Activated CD4-positive, alpha-beta T cell treated with anti-CD3 and anti-CD28 coated beads, Interleukin-2, Interleukin-6, amounts not matched to agents 100 ng/mL and 50 ng/mL, durations not matched to agents 16 hours and 8 hours (primary cell): ENCODE data around the gene SMARCA4.
"Not testable (repeated sequence)": the region's sequence is repeated elsewhere in the genome, so short reads cannot be mapped to it uniquely, and the experiment has no call there.

Source experiments
- DNase-seq: peaks from one replicate; pipeline ENCODE4 v3.0.0-alpha.2; 2020

Gene SMARCA4

DNA sequence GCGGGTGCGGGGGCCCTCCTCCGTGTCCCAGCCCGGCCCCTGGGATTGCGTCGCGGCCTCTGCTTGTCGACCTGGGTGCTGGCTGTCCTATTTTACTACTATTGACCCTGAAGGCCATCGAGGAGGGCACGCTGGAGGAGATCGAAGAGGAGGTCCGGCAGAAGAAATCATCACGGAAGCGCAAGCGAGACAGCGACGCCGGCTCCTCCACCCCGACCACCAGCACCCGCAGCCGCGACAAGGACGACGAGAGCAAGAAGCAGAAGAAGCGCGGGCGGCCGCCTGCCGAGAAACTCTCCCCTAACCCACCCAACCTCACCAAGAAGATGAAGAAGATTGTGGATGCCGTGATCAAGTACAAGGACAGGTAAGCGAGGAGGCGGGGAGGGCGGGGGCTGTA, 80.4 kb downstream of the SMARCA4 start:
- no peak for DNase-seq

DNA sequence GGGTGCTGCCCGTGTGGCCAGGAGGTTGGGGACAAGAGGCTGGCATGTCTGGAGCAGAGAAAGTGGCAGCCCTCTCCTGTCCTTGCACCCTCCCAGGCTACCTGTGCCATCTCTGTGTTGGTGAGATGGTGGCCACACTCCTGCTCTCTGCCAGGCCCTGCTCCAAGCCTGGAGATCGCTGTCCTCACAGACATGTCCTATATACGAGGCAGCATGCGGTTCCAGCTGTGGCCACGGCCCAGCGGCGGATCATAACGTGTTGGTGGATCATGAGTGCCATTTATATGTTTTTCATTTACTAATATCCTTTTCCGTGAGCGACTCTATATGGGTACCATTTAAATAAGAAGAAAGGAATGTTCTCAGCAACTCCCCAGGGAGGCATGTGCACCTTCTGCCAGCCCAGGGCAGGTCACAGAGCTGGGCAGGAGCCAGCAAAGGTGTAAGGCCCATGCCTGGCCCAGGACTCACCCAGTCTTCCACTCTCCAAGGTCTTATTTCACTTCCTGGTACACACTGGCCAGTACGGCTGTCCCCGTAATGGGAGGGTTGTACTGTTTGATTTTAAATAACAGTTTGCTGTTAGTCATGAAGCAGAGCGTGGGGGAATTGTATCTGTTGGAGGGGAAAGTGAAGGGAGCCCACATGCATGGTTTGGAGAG, 81.3 kb downstream of the SMARCA4 start:
- no peak for DNase-seq

DNA sequence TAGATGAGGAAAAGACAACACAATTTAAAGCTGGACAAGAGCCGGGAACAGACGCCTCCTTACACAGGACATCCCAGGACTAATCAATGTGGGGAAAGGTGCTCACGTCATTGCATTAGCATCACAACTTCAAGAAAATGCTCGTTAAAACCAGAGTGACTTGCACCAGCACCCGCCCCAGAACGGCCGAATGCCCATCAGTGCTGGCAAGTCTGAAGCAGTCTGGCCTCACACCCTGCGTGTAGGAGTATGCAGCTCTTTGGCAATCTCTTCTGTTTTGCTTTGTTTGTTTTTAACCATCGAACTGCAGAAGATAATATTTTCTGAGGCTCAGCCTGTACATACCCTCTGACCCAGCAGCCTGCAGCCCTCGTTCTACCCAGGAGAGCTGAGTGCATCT, 83.6 kb downstream of the SMARCA4 start:
- DNase-seq = no peak

DNA sequence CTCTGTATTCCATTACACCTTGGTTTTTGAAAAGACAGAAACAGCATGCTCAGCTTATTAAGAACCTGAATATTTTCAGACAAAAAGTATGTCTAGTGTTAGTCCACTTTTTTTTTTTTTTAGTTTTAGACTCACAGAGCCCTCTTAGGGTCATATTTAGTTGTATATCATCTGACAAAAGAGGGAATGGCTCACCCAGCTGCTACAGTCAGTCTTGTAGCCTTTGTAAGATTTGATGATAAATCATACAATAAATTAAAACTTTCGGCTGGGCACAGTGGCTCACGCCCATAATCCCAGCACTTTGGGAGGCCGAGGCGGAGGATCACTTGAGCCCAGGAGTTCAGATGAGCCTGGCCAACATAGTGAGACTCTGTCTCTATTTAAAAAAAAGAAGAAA, 84.7 kb downstream of the SMARCA4 start:
- no peak for DNase-seq

DNA sequence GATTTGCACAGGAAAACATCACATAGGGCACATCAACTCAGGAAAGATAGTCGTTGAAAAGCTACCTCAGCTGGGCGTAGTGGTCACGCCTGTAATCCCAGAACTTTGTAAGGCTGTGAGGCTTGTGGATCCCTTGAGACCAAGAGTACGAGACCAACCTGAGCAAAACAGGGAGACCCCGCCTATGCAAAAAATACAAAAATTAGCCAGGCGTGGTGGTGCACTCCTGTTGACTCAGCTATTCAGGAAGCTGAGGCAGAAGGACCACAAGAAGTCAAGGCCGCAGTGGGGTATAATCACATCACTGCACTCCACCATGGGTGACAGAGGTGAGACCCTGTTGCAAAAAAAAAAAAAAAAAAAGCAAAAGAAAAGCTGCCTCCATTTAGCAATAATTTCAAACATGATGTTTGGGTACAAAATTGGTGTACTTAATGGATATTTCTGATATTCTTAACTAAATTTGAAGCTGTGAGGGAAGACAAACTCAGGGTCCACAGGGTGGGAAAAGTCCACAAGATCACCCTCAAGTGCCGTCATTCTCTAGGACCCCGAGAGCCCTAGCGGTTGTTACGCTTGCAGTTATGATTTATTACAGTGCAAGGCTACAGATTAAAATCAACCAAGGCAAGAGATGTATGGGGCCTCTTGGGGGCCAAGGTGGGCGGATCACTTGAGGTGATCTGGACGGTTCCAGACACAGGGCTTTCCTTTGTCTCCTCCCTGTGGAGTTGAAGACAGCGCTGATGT, 86.0 kb downstream of the SMARCA4 start:
- no peak for DNase-seq

DNA sequence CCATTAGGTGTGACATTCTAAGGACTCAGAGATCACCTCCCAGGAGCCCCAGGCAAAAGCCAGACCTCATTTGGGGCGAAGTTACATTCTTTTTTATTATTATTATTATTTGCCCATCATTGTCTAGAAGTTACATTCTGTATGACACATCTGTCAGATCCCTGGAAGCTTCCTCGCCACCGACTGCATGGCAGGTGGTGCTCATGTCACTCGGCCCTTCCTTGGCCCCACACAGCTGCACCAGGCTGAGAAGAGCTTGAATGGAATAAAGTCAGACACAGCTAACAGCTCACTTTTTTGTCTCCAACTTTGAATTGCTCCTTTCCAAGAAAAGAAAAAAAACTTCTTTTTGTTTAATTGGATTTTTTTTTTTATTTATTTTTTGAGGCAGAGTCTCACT, 87.0 kb downstream of the SMARCA4 start:
- DNase-seq = no peak

DNA sequence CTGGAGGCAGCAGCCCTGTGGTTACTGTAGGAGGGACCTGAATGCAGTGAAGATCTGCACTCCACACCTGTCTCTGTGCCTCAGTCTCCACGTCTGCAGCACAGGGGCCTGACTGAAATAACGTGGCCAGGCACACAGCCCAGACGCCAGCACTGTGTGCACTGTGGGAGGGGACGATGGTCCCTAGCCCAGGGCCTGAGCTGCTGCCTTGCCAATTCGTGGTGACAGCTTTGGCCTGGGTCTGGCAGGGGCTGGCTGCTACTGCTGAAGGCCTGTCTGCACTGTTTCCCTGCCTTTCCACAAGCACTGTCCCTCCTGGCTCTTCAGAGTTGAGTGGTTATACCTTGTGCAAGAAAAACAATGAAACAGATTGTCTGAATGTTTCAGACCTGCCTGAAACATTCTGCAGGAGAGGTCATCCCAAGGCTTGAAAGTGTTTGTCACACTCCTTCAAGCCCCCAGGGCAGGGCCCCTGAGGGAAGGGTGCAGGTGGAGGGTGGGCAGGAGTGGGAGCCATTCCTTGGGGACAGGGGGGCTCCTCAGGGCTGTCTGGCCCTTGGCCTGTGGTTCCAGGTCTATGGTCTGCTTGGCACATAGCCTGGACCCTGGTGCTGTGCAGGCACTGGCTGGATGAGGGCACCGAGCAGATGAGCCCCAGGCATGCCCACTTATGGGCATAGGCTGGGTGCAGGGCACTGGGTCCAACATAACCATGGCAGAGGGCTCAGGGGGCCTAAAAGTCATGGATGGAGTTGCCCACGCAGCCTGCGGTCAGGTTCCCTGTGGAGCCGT, 89.7 kb downstream of the SMARCA4 start:
- DNase-seq = no peak

DNA sequence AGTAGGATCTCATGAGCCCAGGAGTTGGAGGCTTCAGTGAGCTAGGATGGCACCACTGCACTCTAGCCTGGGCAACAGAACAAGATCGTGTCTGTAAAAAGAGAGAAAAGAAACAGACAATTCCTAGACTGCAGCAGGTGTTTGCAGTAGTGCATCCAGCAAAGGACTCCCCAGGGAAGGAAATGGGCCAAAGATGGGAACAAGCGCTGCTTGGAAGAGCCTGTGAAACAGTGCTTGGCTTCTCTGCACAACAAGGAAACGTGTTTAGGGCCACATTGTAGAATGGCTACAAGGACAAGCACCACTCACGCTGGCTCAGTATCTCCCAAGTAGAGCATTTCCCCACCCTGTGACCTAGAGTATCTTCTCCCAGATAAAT, 93.0 kb downstream of the SMARCA4 start:
- no peak for DNase-seq

DNA sequence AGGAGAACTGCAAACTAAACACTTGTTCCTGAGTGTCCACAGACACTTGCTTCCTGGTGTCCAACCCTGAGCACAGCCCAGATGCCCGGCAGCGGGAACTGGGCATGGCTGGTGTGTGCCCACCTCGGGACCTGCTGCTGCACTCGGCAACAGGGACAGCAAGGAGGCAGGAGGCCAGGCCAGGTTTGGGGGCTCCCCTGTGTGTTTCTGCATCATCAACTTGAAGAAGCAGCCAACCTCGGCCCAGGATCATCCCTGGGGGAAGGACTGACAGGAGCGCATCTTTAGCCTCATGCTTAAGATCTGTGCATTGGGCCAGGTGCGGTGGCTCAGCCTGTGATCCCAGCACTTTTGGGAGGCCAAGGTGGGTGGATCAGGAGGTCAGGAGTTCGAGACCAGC, 93.4 kb downstream of the SMARCA4 start:
- DNase-seq = no peak

DNA sequence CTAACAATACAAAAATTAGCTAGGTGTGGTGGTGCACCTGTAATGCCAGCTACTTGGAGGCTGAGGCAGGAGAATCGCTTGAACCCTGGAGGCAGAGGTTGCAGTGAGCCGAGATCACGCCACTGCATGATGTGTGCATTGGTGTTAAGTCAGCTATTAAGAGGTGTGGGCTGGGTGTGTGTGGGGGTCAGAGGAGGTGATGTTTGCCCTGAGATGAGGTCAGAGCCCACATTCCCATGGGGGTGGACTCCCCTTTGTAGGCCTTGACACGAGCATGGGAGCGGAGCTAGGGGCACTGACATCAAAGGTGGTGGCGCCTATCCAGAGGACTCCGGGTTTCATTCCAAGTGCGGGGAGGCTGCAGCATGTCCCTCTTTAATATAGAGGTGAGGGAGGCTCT, 93.8 kb downstream of the SMARCA4 start:
- no peak for DNase-seq

DNA sequence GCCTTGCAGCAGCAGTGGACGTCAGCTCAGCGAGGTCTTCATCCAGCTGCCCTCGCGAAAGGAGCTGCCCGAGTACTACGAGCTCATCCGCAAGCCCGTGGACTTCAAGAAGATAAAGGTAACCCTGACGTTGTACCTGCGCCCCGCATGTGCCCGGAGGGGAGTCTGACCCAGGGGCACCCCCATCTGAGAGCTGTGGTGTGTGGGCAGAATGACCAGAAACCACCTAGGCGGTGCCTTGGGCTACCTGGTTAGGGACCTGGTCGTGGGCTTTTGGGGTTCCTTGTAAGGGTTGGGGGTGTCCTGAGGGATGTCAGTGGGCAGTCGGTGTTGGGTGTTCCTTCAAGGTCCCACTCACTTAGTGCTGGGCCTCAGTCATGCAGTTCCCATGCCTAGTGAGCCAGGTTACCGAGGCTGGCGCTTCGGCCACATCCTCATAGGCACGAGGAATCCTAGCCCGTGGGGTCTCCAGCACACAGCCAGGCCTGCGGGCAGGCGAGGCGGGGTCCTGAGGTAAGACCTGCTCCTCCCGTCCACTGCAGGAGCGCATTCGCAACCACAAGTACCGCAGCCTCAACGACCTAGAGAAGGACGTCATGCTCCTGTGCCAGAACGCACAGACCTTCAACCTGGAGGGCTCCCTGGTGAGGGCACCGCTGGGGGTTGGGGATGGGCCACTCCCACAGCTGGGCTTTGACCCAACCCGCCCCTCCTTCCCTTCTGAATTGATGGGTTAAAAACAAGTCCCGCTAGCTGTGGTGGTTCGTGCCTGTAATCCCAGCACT, 97.6 kb downstream of the SMARCA4 start:
- no peak for DNase-seq

DNA sequence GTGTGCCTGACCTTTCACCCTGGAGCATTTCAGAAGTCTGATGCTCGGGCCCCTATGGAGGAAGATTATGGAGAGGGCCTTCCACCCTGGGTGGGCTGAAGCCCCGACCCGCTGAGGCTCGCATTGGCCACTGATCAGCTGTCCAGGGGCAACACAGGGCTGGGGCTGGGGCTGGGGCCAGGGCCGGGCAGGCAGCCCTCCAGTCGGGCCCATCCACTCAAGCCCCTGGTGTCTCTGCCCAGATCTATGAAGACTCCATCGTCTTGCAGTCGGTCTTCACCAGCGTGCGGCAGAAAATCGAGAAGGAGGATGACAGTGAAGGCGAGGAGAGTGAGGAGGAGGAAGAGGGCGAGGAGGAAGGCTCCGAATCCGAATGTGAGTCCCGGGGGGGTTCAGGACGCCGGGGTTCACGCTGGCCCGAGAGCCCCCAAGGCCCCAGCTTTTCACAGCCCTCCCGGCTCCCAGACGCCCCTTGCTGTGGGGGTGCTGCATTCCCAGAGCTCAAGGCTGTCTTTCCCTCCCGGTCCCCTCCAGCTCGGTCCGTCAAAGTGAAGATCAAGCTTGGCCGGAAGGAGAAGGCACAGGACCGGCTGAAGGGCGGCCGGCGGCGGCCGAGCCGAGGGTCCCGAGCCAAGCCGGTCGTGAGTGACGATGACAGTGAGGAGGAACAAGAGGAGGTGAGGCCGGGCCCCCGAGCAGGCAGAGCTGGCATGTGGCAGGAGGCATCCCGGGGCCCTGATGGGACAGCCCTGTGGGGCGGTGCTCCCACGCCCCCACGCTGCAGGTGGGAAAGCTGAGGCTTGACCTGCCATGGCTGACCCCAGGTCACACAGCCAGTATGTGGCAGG, 98.9 kb downstream of the SMARCA4 start:
- DNase-seq = no peak

DNA sequence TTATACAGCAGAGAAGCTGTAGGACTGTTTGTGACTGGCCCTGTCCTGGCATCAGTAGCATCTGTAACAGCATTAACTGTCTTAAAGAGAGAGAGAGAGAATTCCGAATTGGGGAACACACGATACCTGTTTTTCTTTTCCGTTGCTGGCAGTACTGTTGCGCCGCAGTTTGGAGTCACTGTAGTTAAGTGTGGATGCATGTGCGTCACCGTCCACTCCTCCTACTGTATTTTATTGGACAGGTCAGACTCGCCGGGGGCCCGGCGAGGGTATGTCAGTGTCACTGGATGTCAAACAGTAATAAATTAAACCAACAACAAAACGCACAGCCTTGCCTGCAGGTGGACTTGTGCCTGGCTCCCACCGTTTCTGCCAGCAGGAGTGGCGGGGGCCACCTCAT, 101.1 kb downstream of the SMARCA4 start:
- no peak for DNase-seq

DNA sequence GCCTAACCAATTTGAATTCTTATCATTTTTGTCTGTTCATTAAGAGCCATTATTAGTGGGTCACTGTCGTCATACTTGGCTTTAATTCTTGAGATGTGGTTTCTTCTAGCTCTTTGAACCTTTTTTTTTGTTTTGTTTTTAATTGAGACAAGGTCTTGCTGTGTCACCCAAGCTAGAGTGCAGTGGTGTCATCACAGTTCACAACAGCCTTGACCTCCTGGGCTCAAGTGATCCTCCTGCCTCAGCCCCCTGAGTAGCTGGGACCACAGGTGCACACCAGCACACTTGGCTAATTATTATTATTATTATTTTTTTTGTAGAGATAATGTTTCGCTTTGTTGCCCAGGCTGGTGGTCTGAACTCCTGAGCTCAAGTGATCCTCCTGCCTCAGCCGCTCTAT, 102.6 kb downstream of the SMARCA4 start:
- no peak for DNase-seq

DNA sequence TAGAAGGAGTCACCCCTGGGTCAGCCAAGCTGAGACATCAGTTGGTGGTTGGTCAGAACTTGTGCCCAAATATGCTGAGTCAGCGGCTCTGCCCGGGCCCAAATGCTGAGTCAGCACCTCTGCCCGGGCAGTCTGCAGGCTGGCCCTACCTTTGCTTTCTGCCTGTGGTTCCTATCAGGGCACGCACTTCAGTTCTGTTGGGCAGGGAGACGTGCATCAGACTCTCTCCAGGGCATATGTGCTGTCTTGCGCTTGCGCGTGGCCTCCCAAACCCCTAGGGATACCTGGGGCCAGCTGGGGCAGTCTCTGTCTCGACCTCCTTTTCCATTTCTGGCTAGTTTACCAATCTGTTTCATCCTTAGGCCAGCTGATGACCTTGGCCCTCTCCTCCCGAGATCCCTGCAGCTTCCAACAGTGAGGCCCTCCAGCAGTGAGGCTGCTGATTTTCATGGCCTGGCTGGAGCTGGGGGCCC, 104.0 kb downstream of the SMARCA4 start:
- no peak for DNase-seq

DNA sequence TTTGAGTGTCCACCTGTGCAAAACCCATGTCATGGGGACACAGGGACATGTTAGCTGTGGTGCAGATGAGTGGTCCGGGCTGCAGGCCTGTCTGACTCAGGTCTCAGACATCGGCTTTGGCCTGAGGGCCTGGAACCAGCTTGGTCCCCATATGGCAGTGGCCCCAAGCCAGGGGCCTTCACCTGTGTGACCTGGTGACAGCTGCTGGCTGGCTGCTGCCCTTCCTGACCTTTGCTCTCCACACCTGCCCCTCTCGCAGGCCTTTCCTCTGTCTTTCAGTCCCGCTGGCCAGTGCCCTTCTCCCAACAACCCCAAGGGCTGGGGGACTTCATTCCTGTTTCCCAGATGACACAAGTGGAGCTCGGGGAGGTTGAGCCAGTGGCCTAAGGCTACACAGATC, 105.5 kb downstream of the SMARCA4 start:
- no peak for DNase-seq

DNA sequence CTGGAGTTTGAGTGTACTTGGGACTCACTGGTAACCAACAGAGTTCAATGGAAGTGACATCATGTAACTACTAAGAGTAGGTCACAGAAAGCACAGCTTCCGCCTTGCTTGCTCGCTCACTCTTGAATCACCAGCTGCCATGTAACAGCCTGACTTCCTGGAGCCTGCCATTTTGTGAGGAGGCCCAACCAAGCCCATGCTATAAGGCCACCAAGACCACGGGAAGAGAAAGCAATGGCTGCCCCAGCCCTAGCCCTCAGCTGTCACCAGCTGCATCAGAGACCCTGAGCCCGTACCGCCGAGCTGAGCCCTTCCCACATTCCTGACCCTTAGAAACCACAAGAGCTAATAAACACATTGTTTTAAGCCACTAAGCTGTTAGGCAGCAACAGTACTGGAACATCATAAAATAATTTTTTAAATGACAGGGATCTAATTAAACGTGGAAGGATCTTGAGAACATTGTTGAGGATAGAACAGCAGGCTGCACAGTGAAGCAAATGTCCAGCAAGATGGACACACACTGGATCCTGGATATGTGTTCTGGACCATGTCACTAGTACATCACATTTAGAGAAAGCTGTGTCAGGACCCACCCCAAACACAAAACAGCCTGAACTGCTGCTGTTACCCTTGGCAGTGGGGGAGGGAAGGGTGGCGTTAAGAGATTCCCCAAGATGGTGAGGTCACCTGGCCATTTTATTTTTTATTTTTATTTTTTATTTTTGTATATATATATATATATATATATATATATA, 106.7 kb downstream of the SMARCA4 start:
- DNase-seq = no peak

DNA sequence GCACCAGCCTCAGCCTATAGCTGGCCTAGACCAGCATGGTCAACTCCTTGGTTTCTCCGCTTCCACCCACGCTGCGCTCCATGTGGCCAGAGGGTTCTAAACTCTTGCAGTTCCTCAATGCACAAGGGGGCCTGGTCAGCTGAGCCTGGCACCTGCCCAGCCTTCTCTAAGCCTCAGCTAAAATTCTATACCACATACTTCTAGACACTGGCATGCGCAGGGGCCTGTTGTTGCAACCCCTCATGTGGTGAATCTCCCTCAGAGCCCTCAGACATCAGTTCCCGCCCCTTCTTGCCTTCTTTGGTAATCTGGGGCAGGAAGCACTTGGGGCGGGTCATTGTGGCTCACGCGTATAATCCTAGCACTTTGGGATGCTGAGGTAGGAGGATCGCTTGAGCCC, 108.7 kb downstream of the SMARCA4 start:
- no peak for DNase-seq

DNA sequence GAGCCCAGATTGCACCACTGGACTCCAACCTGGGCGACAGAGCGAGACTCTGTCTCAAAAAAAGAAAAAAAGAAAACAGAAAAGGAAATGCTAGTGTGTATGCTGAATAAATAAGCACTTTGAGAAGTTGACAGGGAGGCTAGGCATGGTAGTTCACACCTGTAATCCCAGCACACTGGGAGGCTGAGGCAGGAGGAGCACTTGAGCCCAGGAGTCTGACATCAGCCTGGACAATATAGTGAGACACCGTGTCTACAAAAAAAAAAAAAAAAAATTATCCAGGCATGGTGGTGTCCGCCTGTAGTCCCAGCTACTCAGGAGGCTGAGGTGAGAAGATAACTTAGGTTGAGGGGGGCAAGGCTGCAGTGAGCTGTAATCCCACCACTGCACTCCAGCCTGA, 109.3 kb downstream of the SMARCA4 start:
- DNase-seq = no peak

DNA sequence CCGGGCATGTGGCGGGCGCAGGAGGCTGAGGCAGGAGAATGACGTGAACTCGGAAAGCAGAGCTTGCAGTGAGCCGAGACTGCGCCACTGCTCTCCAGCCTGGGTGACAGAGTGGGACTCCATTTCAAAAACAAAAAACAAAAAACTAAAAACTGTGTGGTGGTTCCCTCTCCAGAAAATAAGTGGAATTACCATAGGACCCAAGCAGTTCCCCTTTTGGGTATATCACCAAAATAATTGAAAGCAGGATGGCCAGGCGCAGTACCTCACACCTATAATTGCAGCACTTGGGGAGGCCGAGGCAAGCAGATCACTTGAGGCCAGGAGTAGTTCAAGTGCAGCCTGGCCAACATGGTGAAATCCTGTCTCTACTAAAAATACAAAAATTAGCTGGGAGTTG, 112.7 kb downstream of the SMARCA4 start:
- no peak for DNase-seq

DNA sequence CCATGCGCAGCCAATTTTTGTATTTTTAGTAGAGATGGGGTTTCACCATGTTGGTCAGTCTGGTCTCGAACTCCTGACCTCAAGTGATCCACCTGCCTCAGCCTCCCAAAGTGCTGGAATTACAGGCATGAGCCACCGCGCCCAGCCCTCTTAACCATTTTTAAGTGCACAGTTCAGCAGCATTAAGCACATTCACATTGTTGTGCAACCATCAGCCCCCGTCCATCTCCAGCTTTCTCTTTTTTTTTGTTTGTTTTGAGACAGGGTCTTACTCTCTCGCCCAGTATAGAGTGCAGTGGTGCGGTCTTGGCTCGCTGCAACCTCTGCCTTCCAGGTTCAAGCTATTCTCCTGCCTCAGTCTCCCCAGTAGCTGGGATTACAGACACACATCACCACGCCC, 116.0 kb downstream of the SMARCA4 start:
- not testable (repeated sequence) for DNase-seq
